HG02763 (cell line): ENCODE data around the gene CHCHD1.
"Not testable (repeated sequence)": the region's sequence is repeated elsewhere in the genome, so short reads cannot be mapped to it uniquely, and the experiment has no call there.

Experiments used
- ATAC-seq: cut with Tn5 transposase; IDR thresholded peaks from one replicate; pipeline ENCODE4 v1.9.1; 2021; ENCODE audit warnings: mild to moderate bottlenecking, moderate library complexity; ENCODE audit not compliant: unreplicated experiment

Gene CHCHD1

GRCh38 chr10:73768881-73769280 is 13.0 kb upstream of the CHCHD1 start:
- ATAC-seq = no peak

- ATAC-seq = no peak
Measured at GRCh38 chr10:73769396-73769795, 12.5 kb upstream of the CHCHD1 start.

- ATAC-seq = peak; percentile 42
Measured at GRCh38 chr10:73771722-73772280, 10.0 kb upstream of the CHCHD1 start.

- peak; percentile 63 for ATAC-seq
Measured at GRCh38 chr10:73772281-73773151, 9.3 kb upstream of the CHCHD1 start.

- ATAC-seq = no peak
Measured at GRCh38 chr10:73773152-73773879, 8.5 kb upstream of the CHCHD1 start.

GRCh38 chr10:73774637-73775036 is 7.2 kb upstream of the CHCHD1 start:
- ATAC-seq = no peak

GRCh38 chr10:73779018-73779417 is 2.8 kb upstream of the CHCHD1 start:
- no peak for ATAC-seq

- ATAC-seq = no peak
Measured at GRCh38 chr10:73779539-73780197, 2.2 kb upstream of the CHCHD1 start.

- no peak for ATAC-seq
Measured at GRCh38 chr10:73780301-73780700, 1.5 kb upstream of the CHCHD1 start.

GRCh38 chr10:73780966-73781365 is 882 bp upstream of the CHCHD1 start:
- ATAC-seq = no peak

- ATAC-seq = no peak
Measured at GRCh38 chr10:73781548-73781878, 335 bp upstream of the CHCHD1 start.

- no peak for ATAC-seq
Measured at GRCh38 chr10:73782749-73783085, 869 bp downstream of the CHCHD1 start.

- ATAC-seq = peak; percentile 73
Measured at GRCh38 chr10:73785211-73785720, 3.4 kb downstream of the CHCHD1 start, which contains the start of gene ZSWIM8. TSS of gene ZSWIM8 (plus strand) at chr10:73785606. CDS start at chr10:73785879, 273 bp downstream.

GRCh38 chr10:73785721-73786511 is 4.1 kb downstream of the CHCHD1 start:
- ATAC-seq = peak; percentile 23

GRCh38 chr10:73786512-73786885 is 4.7 kb downstream of the CHCHD1 start:
- no peak for ATAC-seq

GRCh38 chr10:73787031-73787800 is 5.4 kb downstream of the CHCHD1 start:
- ATAC-seq = not testable (repeated sequence)

GRCh38 chr10:73788864-73789658 is 7.2 kb downstream of the CHCHD1 start:
- no peak for ATAC-seq

GRCh38 chr10:73789659-73790055 is 7.8 kb downstream of the CHCHD1 start:
- ATAC-seq = no peak
